Fibroblast of lung (primary cell): Measurements from ENCODE around the gene STAG3.

Experiments
- CTCF ChIP-seq, 2 donors: IDR thresholded peaks in 1 of 2; conservative IDR thresholded peaks in 1 of 2; 1 replicate in 1 of 2; 2 replicates in 1 of 2; pipeline ENCODE4 v1.5.1; 2011 to 2012; ENCODE audit warnings: low read length in 2 of 2, control low read depth in 1 of 2, inconsistent platforms in 1 of 2, low read depth in 1 of 2, mild to moderate bottlenecking in 1 of 2
- EZH2 ChIP-seq: IDR thresholded peaks from 2 replicates; pipeline ENCODE4 v1.5.1; 2012; ENCODE audit warnings: low read length, control low read depth, mild to moderate bottlenecking; ENCODE audit errors: missing control alignments

GRCh38 chr7:100157334-100158228 is 20.1 kb upstream of the STAG3 start:
- TF ChIP-seq CTCF (conservative IDR thresholded peaks at IDR 0.05 in 1 of 2, IDR thresholded peaks at IDR 0.05 in 1 of 2; ENCODE audit: low read depth in 1 of 2, low read length in 2 of 2) (peak in 1 of 2 donors; percentile 18), EZH2 (no peak)
